ENCODE measurements around the gene HNF4A. TPM values are rescaled to one million over a fixed set of nuclear protein-coding genes. Genes with fewer than 3 reads are reported as not detected.

The HNF4A gene
- not detected in 2 replicates for total RNA-seq (ENCODE audit: low replicate concordance)

DNA sequence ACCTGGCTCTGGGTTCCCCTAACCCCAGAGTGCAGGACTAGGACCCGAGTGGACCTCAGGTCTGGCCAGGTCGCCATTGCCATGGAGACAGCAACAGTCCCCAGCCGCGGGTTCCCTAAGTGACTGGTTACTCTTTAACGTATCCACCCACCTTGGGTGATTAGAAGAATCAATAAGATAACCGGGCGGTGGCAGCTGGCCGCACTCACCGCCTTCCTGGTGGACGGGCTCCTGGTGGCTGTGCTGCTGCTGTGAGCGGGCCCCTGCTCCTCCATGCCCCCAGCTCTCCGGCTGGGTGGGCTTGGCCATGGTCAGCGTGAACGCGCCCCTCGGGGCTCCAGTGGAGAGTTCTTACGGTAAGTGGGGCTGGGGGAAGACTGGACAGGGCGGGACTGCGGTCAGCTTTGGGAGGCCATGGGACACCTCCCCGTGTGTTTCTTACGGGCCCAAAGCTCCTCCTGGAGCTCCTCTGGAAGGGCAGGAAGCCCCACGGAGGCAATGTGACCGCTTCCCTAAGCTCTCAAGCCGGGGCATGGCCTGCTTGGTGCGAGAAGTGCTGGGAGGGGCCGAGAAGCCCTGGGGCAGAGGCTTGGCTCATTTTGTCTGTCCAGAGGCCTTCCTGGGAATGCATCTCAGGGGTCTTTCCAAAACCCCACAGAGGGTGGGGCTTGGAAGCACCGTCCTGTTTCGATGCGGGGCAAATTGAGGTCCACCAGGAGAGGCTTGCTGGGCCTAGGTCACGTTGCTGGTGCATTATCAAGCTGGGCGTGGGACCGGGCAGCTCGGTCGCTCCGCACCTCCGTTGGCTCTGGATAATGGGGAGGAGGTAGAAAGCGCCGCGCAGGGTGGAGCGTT, at the start of gene HNF4A:
Gene HNF4A (plus strand): TSS at position 202 of the 855 bp plus-strand sequence. CDS start 106 bp downstream, at position 308.
- TF ChIP-seq, protein P1, sequence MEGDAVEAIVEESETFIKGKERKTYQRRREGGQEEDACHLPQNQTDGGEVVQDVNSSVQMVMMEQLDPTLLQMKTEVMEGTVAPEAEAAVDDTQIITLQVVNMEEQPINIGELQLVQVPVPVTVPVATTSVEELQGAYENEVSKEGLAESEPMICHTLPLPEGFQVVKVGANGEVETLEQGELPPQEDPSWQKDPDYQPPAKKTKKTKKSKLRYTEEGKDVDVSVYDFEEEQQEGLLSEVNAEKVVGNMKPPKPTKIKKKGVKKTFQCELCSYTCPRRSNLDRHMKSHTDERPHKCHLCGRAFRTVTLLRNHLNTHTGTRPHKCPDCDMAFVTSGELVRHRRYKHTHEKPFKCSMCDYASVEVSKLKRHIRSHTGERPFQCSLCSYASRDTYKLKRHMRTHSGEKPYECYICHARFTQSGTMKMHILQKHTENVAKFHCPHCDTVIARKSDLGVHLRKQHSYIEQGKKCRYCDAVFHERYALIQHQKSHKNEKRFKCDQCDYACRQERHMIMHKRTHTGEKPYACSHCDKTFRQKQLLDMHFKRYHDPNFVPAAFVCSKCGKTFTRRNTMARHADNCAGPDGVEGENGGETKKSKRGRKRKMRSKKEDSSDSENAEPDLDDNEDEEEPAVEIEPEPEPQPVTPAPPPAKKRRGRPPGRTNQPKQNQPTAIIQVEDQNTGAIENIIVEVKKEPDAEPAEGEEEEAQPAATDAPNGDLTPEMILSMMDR (IDR thresholded peaks at IDR 0.05; ENCODE audit: insufficient read depth, low read length), result no peak
- no peak for DNase-seq (ENCODE audit: low read depth)
- H3K4me3 ChIP-seq (ENCODE audit: low read depth, low read length), result no peak within 1 kb of the TSS

GRCh38 chr20:44306927-44307326, 48.6 kb upstream of the HNF4A start:
- TF ChIP-seq, protein P1 (IDR thresholded peaks at IDR 0.05; ENCODE audit: insufficient read depth, low read length), result no peak
- DNase-seq (ENCODE audit: low read depth), result no peak
- no peak overlapping the region for H3K4me3 ChIP-seq (ENCODE audit: low read depth, low read length)

- DNase-seq (ENCODE audit: low read depth), result peak; percentile 76
- H3K4me3 ChIP-seq (ENCODE audit: low read depth, low read length), result peak overlapping the region; percentile 98
- TF ChIP-seq, protein P1 (IDR thresholded peaks at IDR 0.05; ENCODE audit: insufficient read depth, low read length), result no peak
Observed at GRCh38 chr20:44309763-44310663, 45.5 kb upstream of the HNF4A start.

- peak within 1 kb of the TSS; percentile 98 for H3K4me3 ChIP-seq (ENCODE audit: low read depth, low read length)
- TF ChIP-seq, protein P1 (IDR thresholded peaks at IDR 0.05; ENCODE audit: insufficient read depth, low read length), result peak; percentile 89
- DNase-seq (ENCODE audit: low read depth), result peak; percentile 96
Observed at GRCh38 chr20:44310664-44311639, 44.5 kb upstream of the HNF4A start, which contains the start of gene FITM2. FITM2 (minus strand) TSS chr20:44311202; CDS start chr20:44311148, 54 bp downstream.

DNA sequence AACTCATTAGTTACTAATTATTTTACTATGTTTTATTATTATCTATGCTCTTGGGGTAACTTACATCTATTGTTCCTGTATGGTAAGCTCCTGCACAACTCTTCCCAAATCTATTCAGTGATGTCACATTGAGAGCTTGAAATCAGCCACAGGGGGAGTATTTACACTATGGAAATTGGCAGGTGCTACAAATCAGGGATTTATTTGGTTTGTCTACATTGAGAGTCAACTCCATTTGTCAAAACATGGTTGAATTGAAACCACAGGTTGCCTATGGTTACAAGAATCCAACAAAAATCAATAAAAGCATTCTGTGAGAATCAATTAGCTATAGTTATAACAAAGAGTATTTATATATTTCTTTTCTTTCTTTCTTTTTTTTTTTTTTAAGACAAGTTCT, 40.6 kb upstream of the HNF4A start:
- DNase-seq (ENCODE audit: low read depth), result no peak
- TF ChIP-seq, protein P1 (IDR thresholded peaks at IDR 0.05; ENCODE audit: insufficient read depth, low read length), result no peak
- no peak overlapping the region for H3K4me3 ChIP-seq (ENCODE audit: low read depth, low read length)
